Right kidney (tissue), 1 donor: ENCODE results near the gene FAM210A.
A peak's percentile ranks its signal among the peaks of the same experiment; 100 is the strongest.
"Not testable (repeated sequence)": the region's sequence is repeated elsewhere in the genome, so short reads cannot be mapped to it uniquely, and the experiment has no call there.

ENCODE experiments used
- DNase-seq: peaks from one replicate; pipeline ENCODE4 v3.0.0-alpha.2; 2016

FAM210A gene

GRCh38 chr18:13710414-13710831 lies 15.9 kb downstream of the FAM210A start:
- no peak for DNase-seq

DNA sequence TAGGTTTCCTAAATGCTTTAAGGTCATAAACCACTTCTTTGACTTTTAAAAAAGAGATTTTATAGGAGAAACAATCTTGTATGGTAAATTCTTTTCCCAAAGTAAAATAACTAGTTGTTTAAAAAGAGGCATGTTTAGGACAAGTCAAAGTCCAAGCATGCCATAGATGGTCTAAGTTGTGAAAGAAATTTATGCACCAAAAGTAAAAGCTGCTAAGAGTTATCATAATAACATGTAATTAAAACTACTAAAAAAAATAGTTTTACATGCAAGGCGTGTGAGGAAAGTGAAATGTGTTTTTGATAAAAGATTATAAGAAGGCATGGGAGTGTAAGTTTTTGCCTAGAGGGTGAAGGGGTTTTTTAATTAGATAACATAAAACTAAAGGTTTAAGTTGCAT lies 22.5 kb downstream of the FAM210A start:
- DNase-seq, result no peak

GRCh38 chr18:13700153-13700552 lies 26.2 kb downstream of the FAM210A start:
- no peak for DNase-seq

GRCh38 chr18:13696961-13697360 lies 29.4 kb downstream of the FAM210A start:
- DNase-seq, result no peak

DNA sequence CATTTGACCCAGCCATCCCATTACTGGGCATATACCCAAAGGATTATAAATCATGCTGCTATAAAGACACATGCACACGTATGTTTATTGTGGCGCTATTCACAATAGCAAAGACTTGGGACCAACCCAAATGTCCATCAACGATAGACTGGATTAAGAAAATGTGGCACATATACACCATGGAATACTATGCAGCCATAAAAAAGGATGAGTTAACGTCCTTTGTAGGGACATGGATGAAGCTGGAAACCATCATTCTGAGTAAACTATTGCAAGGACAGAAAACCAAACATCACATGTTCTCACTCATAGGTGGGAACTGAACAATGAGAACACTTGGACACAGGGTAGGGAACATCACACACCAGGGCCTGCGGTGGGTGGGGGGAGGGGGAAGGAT lies 31.0 kb downstream of the FAM210A start:
- DNase-seq, result not testable (repeated sequence)

DNA sequence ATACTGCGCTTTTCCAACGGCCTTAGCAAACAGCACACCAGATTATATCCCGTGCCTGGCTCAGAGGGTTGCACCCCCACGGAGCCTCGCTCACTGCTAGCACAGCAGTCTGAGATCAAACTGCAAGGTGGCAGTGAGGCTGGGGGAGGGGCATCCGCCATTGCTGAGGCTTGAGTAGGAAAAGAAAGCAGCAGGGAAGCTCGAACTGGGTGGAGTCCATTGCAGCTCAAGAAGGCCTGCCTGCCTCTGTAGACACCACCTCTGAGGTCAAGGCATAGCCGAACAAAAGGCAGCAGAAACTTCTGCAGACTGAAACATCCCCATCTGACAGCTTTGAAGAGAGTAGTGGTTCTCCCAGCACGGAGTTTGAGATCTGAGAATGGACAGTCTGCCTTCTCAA lies 36.3 kb downstream of the FAM210A start:
- not testable (repeated sequence) for DNase-seq

DNA sequence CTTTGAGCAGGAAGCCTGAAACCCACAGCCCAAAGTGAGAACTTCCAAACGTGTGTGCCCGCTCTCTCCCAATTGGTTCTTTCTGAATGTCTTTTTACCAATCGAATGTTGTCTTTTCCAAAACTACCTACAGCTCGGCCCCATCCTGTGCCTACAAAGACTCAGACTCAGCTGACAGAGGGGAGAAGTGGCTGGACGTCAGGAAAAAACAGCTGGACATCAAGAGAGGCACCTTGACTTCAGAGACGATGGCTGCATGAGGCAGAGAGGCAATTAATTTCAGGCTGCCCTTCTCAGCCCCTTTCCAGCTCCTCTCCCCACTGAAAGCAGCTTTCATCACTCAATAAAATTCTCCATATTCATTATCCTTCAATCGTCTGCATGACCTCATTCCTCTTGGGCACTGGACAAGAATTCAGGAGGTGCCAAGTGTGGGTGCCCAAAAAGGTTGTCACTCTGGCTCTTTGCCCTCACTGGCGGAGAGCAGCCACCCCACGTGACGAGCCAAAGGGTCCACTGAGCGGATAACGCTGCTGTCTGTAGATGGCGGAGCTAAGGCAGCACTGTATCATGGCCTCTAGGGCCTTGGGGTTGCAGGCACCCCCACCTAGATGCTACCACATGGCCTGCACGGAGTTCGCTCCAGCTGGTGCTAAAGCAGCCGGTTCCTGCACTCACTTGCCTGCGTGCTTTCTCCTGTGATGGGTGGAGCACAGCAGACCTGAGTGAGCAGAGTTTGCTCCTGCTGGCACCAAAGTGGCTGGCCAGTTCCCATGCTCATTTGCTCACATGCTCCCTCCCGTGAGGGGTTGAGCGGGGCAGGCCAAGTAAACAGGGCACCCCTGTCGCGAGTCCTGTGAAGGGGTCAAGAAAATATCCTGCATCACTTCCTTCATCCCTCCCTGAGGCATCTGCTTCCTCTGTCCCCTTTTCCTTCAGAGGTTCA lies 37.9 kb downstream of the FAM210A start:
- no peak for DNase-seq

GRCh38 chr18:13684546-13684945 lies 41.8 kb downstream of the FAM210A start:
- DNase-seq, result no peak

GRCh38 chr18:13681701-13682100 lies 44.7 kb downstream of the FAM210A start:
- DNase-seq, result no peak

- DNase-seq, result no peak
Measured at GRCh38 chr18:13680612-13681011, 45.7 kb downstream of the FAM210A start.

- DNase-seq, result not testable (repeated sequence)
Measured at GRCh38 chr18:13677350-13677749, 49.0 kb downstream of the FAM210A start.

- DNase-seq, result no peak
Measured at GRCh38 chr18:13676471-13676870, 49.9 kb downstream of the FAM210A start.

GRCh38 chr18:13672657-13673056 lies 53.7 kb downstream of the FAM210A start:
- DNase-seq, result no peak

DNA sequence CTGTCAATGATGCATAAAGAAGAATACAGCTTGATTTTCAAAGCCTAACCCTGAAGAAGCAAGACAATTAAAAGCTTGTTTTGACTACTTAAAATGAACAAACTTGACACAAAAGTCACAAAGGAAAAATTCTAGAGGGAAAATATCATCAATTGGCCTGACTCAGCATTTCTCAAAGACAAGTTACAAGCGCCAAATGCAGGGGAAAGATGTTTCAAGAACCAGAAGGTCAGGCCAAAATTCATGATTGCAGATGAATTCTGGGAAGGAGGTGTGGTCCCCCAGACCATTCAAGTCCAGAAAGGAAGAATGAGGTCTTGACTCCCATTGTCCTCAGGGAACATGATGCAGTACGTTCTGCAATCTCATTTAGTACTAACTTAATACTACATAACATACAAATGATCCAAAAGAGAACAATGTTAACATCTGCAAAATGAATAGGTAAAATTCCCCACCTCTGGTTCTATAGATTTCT lies 64.5 kb downstream of the FAM210A start:
- DNase-seq, result no peak

DNA sequence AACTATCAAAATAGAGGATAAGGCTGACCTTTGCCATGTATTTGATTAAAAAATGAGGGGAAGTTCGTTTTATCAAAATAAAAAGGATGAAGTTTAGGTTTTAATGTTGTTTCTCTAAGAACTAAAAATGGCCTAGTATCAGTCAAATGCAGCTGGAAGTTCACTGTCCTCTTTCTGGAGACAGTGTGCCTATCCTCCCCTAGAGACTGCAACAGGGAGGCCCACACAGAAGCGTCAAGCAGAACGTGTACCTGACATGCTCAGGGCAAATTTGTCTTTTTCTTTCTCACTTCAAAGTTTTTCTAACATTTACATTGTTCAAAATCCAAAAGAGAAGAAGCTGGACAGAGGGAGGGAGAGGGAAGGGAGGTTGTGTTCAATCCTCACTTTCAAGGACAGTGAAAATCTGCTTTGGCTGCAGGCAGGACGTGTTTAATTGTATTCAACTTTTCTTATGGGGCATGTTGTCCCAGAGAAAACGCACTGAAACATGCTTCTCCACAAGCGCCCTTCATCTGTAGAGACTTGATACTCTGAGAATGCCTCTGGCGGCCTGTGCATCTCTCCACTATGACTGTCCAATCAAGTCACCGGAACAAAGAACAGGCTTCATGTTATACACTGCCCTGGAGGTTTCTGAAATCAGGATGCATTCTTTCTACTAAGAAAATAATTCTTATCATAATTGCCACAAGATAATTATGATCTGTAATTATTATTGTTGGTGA lies 65.1 kb downstream of the FAM210A start:
- no peak for DNase-seq

DNA sequence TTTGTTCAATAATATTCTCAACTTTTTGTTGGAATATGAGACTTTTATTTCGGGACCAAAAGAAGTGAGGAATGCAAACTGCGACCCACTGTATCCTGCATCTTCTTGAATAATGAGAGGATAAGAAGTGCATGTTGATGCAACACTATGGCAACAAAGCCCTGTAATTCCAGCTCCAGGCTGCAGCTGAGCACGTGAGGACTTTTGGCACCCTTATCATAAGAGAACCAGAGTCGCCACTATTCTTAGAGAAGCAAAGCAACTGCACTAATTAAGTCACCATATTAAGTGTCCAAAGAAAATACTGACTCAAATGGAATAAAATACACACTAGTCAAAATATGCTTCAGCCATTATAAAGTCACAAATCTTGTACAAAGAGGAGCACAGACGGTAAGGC lies 65.8 kb downstream of the FAM210A start:
- no peak for DNase-seq

DNA sequence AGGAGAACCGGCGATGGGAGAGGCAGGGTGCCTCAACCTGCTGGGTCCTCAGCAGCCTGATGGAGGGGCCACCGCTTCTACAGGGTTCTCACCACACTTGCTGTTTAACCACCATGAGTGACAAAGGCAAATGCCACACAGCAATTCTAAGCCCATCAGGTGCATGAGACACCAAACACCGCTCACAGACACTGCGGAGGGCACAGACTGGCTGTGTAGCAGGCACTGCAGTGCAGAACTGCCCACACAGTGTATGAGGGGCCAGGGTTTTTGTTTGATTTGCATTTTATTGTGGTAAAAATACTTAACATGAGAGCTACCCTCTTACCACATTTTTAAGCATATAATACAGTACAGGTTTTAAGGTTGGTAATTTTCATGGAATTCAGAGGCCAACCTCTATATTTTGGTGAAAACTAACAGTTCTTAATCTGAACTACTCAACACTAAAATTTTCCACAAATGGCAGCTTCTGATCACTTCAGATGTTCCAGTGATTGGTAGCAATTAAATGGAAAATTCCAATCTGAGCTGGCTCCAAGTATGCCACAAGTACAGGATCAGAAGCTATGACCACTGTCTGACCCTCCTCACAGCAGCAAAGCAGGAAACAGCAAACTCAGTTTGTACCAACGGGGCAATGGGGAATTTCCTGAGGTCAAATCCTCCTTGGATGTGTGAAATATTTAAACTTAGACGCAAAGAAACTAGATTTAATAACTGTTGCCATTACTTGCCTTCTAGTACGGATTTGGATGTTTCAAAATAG lies 67.7 kb downstream of the FAM210A start:
- no peak for DNase-seq

- no peak for DNase-seq
Measured at GRCh38 chr18:13657974-13658373, 68.4 kb downstream of the FAM210A start.

DNA sequence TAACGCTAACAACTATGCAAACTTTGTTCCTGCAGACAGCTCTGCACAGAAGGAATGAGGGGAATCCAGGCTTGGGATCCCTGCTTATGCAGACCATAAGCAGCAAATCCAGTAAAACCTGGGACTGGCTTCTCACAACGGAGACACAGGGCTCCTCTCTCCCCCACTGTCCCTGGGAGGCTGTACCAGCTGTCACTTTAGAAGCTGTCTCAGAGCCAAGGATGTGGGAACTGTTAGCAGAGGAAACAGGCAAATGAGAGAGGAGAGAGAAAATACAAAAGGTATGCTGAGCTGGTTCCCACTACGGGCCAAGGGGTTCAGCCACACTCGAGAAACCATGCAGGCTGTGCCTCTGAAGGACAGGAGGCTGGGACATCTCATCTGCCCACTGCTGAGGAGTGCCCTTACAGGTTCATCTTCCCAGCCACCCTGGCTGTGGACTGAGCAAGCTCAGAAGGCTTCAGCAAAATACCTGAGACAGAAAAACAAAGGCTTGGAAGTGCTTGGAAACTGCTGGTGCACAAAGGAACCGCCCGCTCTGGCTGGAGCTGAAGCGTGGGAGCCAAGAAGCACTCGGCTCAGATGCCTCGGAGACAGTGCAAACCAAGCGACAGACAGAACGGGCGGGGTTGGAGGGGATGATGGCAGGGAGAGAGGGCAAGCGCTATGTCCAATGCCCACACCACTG lies 72.5 kb downstream of the FAM210A start:
- DNase-seq, result peak; percentile 50

GRCh38 chr18:13649397-13650390 lies 76.7 kb downstream of the FAM210A start:
- no peak for DNase-seq

GRCh38 chr18:13647761-13648160 lies 78.6 kb downstream of the FAM210A start:
- no peak for DNase-seq
